T-helper 1 cell (primary cell): ENCODE data around the gene KMT2E.
A peak's percentile ranks its signal among the peaks of the same experiment; 100 is the strongest.
"Not testable (repeated sequence)": the region's sequence is repeated elsewhere in the genome, so short reads cannot be mapped to it uniquely, and the experiment has no call there.

Experiments used
- DNase-seq, 5 donors: peaks; one replicate each; pipeline ENCODE4 v3.0.0-alpha.2; 2012 to 2020

KMT2E gene

GRCh38 chr7:104982308-104983075, 31.5 kb upstream of the KMT2E start:
- no peak for DNase-seq

GRCh38 chr7:104983076-104983577, 30.9 kb upstream of the KMT2E start:
- no peak for DNase-seq

- peak; percentile 67 to 86 (median 77) for DNase-seq
Observed at GRCh38 chr7:104983578-104984539, 30.1 kb upstream of the KMT2E start.

GRCh38 chr7:104984585-104985258, 29.3 kb upstream of the KMT2E start:
- no peak for DNase-seq

GRCh38 chr7:104985259-104985617, 28.8 kb upstream of the KMT2E start:
- DNase-seq = no peak

GRCh38 chr7:104986628-104987259, 27.3 kb upstream of the KMT2E start:
- peak in 1 of 5 donors; percentile 29 for DNase-seq

- not testable (repeated sequence) for DNase-seq
Observed at GRCh38 chr7:104987403-104987802, 26.6 kb upstream of the KMT2E start.

- DNase-seq = no peak
Observed at GRCh38 chr7:104990983-104991382, 23.0 kb upstream of the KMT2E start.

- no peak for DNase-seq
Observed at GRCh38 chr7:104992306-104992705, 21.7 kb upstream of the KMT2E start.

- no peak for DNase-seq
Observed at GRCh38 chr7:104993217-104993862, 20.7 kb upstream of the KMT2E start.

GRCh38 chr7:104998040-104998752, 15.8 kb upstream of the KMT2E start:
- no peak for DNase-seq

- no peak for DNase-seq
Observed at GRCh38 chr7:105000200-105000599, 13.8 kb upstream of the KMT2E start.

- DNase-seq = no peak
Observed at GRCh38 chr7:105000927-105001336, 13.1 kb upstream of the KMT2E start.

- DNase-seq = no peak
Observed at GRCh38 chr7:105001652-105002184, 12.3 kb upstream of the KMT2E start.

- no peak for DNase-seq
Observed at GRCh38 chr7:105003275-105003674, 10.7 kb upstream of the KMT2E start.

GRCh38 chr7:105003872-105004510, 10.0 kb upstream of the KMT2E start:
- DNase-seq = no peak

- DNase-seq = not testable (repeated sequence)
Observed at GRCh38 chr7:105005006-105005405, 9.0 kb upstream of the KMT2E start.

- DNase-seq = not testable (repeated sequence)
Observed at GRCh38 chr7:105005486-105005885, 8.5 kb upstream of the KMT2E start.

GRCh38 chr7:105006367-105007136, 7.5 kb upstream of the KMT2E start:
- DNase-seq = no peak

GRCh38 chr7:105007298-105007697, 6.7 kb upstream of the KMT2E start:
- DNase-seq = no peak
